Measurements from ENCODE around the gene SUSD1. TPM values are rescaled to one million over a fixed set of nuclear protein-coding genes. Genes with fewer than 3 reads are reported as not detected.
A peak's percentile ranks its signal among the peaks of the same experiment; 100 is the strongest.

The SUSD1 gene
- total and polyA plus RNA-seq, 2 of the 13 experiments (the other 11 are each of a cell fraction or from before 2014, with no cell fraction given), result 25.9 to 32.3 TPM

DNA sequence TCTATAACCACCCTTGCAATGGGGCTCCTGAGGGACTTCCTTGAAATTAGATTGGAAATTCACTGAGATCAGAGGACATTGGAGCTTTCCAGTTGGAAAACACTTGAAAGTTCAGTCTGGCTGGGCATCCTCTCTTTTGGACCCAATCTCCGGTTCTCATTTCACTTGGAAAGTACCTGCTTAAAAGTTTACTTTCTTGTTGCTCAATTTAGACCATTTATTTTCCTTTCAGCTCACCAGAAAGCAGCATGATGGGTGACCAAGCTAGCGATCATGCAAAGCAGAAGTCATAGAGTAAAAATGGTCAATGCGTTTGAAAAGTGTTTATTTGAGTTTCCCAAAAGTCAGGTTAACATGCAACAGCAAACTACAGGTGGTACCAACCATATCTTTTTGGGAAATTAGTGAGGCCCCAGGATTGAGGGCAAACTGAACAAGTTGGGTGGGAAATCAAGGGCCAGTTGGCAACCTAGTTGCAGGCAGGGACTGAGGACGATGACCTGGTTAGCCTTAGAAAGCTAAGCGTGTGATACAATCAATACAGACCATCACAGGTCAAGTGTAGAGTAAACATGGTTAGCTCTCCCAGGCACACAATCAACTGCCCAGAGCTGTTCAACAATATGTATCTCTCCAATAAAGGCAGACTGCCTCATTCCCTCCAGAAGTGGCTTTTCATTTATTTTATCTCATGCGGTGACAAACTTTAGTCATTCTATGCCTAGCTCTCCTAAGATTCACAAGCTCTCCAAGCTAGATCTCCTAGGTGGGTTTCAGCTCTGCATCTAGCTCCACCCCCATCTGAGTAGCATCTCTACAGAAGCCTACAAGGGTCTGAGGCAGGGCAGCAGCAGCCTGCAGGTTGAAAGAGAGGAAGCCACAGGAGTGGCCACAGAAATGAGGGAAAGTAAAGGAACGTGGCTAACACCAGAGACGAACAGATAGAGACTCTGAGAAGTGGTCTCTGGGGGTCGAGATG is 141.6 kb downstream of the SUSD1 start (continued):
- TF ChIP-seq, protein P1, sequence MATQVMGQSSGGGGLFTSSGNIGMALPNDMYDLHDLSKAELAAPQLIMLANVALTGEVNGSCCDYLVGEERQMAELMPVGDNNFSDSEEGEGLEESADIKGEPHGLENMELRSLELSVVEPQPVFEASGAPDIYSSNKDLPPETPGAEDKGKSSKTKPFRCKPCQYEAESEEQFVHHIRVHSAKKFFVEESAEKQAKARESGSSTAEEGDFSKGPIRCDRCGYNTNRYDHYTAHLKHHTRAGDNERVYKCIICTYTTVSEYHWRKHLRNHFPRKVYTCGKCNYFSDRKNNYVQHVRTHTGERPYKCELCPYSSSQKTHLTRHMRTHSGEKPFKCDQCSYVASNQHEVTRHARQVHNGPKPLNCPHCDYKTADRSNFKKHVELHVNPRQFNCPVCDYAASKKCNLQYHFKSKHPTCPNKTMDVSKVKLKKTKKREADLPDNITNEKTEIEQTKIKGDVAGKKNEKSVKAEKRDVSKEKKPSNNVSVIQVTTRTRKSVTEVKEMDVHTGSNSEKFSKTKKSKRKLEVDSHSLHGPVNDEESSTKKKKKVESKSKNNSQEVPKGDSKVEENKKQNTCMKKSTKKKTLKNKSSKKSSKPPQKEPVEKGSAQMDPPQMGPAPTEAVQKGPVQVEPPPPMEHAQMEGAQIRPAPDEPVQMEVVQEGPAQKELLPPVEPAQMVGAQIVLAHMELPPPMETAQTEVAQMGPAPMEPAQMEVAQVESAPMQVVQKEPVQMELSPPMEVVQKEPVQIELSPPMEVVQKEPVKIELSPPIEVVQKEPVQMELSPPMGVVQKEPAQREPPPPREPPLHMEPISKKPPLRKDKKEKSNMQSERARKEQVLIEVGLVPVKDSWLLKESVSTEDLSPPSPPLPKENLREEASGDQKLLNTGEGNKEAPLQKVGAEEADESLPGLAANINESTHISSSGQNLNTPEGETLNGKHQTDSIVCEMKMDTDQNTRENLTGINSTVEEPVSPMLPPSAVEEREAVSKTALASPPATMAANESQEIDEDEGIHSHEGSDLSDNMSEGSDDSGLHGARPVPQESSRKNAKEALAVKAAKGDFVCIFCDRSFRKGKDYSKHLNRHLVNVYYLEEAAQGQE (IDR thresholded peaks at IDR 0.05; ENCODE audit: borderline replicate concordance in 1 of 2, low read depth in 1 of 2, low read length in 2 of 2), result peak in 1 of 2 experiments; percentile 61; a peak in 1 of 4 replicates
- TF ChIP-seq HMG20A (CRISPR knock-in tag; IDR thresholded peaks at IDR 0.05; ENCODE audit: borderline replicate concordance) (peak; percentile 70; the same call in 1 of the 2 replicates), MEIS1 (CRISPR knock-in tag; IDR thresholded peaks at IDR 0.05; ENCODE audit: borderline replicate concordance) (peak; percentile 56; the same call in 1 of the 2 replicates), NR2F6 (IDR thresholded peaks at IDR 0.05) (peak; percentile 98), NR2F6 (CRISPR knock-in tag; IDR thresholded peaks at IDR 0.05) (peak; percentile 91), KDM5A (IDR thresholded peaks at IDR 0.05; ENCODE audit: borderline replicate concordance, low read length) (no peak), HDAC1 (CRISPR knock-in tag; IDR thresholded peaks at IDR 0.05) (peak; percentile 57), MED1 (CRISPR knock-in tag; IDR thresholded peaks at IDR 0.05) (no peak)
- TF ChIP-seq, protein P2, sequence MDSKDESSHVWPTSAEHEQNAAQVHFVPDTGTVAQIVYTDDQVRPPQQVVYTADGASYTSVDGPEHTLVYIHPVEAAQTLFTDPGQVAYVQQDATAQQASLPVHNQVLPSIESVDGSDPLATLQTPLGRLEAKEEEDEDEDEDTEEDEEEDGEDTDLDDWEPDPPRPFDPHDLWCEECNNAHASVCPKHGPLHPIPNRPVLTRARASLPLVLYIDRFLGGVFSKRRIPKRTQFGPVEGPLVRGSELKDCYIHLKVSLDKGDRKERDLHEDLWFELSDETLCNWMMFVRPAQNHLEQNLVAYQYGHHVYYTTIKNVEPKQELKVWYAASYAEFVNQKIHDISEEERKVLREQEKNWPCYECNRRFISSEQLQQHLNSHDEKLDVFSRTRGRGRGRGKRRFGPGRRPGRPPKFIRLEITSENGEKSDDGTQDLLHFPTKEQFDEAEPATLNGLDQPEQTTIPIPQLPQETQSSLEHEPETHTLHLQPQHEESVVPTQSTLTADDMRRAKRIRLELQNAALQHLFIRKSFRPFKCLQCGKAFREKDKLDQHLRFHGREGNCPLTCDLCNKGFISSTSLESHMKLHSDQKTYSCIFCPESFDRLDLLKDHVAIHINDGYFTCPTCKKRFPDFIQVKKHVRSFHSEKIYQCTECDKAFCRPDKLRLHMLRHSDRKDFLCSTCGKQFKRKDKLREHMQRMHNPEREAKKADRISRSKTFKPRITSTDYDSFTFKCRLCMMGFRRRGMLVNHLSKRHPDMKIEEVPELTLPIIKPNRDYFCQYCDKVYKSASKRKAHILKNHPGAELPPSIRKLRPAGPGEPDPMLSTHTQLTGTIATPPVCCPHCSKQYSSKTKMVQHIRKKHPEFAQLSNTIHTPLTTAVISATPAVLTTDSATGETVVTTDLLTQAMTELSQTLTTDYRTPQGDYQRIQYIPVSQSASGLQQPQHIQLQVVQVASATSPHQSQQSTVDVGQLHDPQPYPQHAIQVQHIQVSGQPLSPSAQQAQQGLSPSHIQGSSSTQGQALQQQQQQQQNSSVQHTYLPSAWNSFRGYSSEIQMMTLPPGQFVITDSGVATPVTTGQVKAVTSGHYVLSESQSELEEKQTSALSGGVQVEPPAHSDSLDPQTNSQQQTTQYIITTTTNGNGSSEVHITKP (CRISPR knock-in tag; IDR thresholded peaks at IDR 0.05; ENCODE audit: low read depth), result no peak

Data from HepG2 (cell line).